ENCODE measurements around the gene ZNF800. TPM values are rescaled to one million over a fixed set of nuclear protein-coding genes. Genes with fewer than 3 reads are reported as not detected.

ZNF800 gene
- total and polyA plus RNA-seq, 11 donors = 4.2 to 34.7 (median 22.3) TPM

GRCh38 chr7:127393368-127394058, 1.0 kb upstream of the ZNF800 start:
- Histone ChIP-seq H3K27ac (peak overlapping the region; percentile 88 to 99 (median 94)), H3K27me3 (peaks cover 0 to 4% (median 0%) of the 10 kb centered on the region in 9 donors), H3K9me3 (no peaks in the 10 kb centered on the region), H3K4me1 (peaks cover 0 to 41% (median 20%) of the 10 kb centered on the region in 12 donors), H3K4me3 (peak overlapping the region; percentile 76 to 99 (median 90)), H3K36me3 (peaks cover 0 to 27% (median 15%) of the 10 kb centered on the region in 9 donors)
- peak in 4 of 5 donors; percentile 26 to 33 (median 28) for DNase-seq
- TF ChIP-seq POLR2A (IDR thresholded peaks at IDR 0.05) = no peak
- no peak for TF ChIP-seq CTCF (IDR thresholded peaks at IDR 0.05)
- WGBS, 4 donors = 4 to 7% (median 5%) methylated on average over 28 of the region's 28 CpGs
- ATAC-seq = no peak
- intact Hi-C loops (cut with DNase I) = loop anchor here in 8 of 10 donors (2.0 to 10.0 kb wide), 8 partner anchors 46 to 261 kb away; partner anchors contain the start of genes ARF5 (in 5 of the 8), GCC1 (in 5 of the 8) and SND1 (in 4 of the 8)

GRCh38 chr7:127392182-127392565, 334 bp downstream of the ZNF800 start:
- TF ChIP-seq POLR2A (IDR thresholded peaks at IDR 0.05) (no peak), CTCF (IDR thresholded peaks at IDR 0.05) (peak in 1 of 12 donors; percentile 11)
- Histone ChIP-seq H3K27ac (peak overlapping the region; percentile 88 to 99 (median 94)), H3K27me3 (no peaks in the 10 kb centered on the region), H3K4me3 (peak overlapping the region; percentile 76 to 99 (median 90)), H3K36me3 (peaks cover 0 to 35% (median 20%) of the 10 kb centered on the region in 9 donors), H3K4me1 (peaks cover 0 to 52% (median 21%) of the 10 kb centered on the region in 12 donors), H3K9me3 (no peaks in the 10 kb centered on the region)
- intact Hi-C loops (cut with DNase I) = loop anchor here in 8 of 10 donors (2.0 to 10.0 kb wide), 8 partner anchors 45 to 263 kb away; partner anchors contain the start of genes ARF5 (in 5 of the 8), GCC1 (in 5 of the 8) and SND1 (in 4 of the 8)
- DNase-seq (peak; percentile 48 to 82 (median 62)), ATAC-seq (peak in 3 of 4 donors; percentile 18 to 81 (median 50))
- WGBS, 4 donors = 0 to 1% (median 0%) methylated on average over 3 to 48 of the region's 48 CpGs

- DNase-seq = peak in 2 of 5 donors; percentile 12 to 20
- peak in 2 of 4 donors; percentile 33 to 76 for ATAC-seq
- Histone ChIP-seq H3K4me3 (peak overlapping the region; percentile 76 to 99 (median 90)), H3K9me3 (no peaks in the 10 kb centered on the region), H3K27me3 (no peaks in the 10 kb centered on the region), H3K36me3 (peaks cover 0 to 39% (median 25%) of the 10 kb centered on the region in 9 donors), H3K4me1 (peaks cover 0 to 56% (median 22%) of the 10 kb centered on the region in 12 donors), H3K27ac (peak overlapping the region; percentile 88 to 99 (median 94))
- TF ChIP-seq CTCF (IDR thresholded peaks at IDR 0.05) (peak in 1 of 12 donors; percentile 13), POLR2A (IDR thresholded peaks at IDR 0.05) (no peak)
- intact Hi-C loops (cut with DNase I) = loop anchor here in 8 of 10 donors (2.0 to 10.0 kb wide), 8 partner anchors 44 to 263 kb away; partner anchors contain the start of genes ARF5 (in 5 of the 8), GCC1 (in 5 of the 8) and SND1 (in 4 of the 8)
- WGBS, 4 donors = 0 to 1% (median 0%) methylated on average over 17 to 66 of the region's 66 CpGs
These were observed 822 bp downstream of the ZNF800 start for GRCh38 chr7:127391591-127392181.
